Measurements from ENCODE around the gene ROR2.

Gene ROR2

GRCh38 chr9:91858213-91859030 lies 91.6 kb downstream of the ROR2 start:
- TF ChIP-seq POLR2AphosphoS5 (IDR thresholded peaks at IDR 0.05; ENCODE audit: borderline replicate concordance, low read depth, low read length): no peak
- no peak for TF ChIP-seq EZH2 (IDR thresholded peaks at IDR 0.05)
- TF ChIP-seq FOXP2 (optimal IDR thresholded peaks at IDR 0.05; ENCODE audit: control extremely low read depth, extremely low read length, insufficient read depth): no peak
- Histone ChIP-seq H3K9me3 (ENCODE audit: low read depth, low read length) (no peaks in the 10 kb centered on the region), H3K36me3 (ENCODE audit: insufficient read depth, low read length) (no peaks in the 10 kb centered on the region), H3K9ac (ENCODE audit: insufficient read length) (peak overlapping the region; percentile 54), H3K27ac (peak overlapping the region; percentile 96), H3K4me3 (peak overlapping the region; percentile 46)
- no peak for DNase-seq (ENCODE audit: low read depth, low spot score)

GRCh38 chr9:91857291-91858212 lies 92.5 kb downstream of the ROR2 start:
- no peak for TF ChIP-seq POLR2AphosphoS5 (IDR thresholded peaks at IDR 0.05; ENCODE audit: borderline replicate concordance, low read depth, low read length)
- no peak for TF ChIP-seq FOXP2 (optimal IDR thresholded peaks at IDR 0.05; ENCODE audit: control extremely low read depth, extremely low read length, insufficient read depth)
- no peak for TF ChIP-seq EZH2 (IDR thresholded peaks at IDR 0.05)
- peak overlapping the region; percentile 54 for H3K9ac ChIP-seq (ENCODE audit: insufficient read length)
- H3K36me3 ChIP-seq (ENCODE audit: insufficient read depth, low read length): no peaks in the 10 kb centered on the region
- no peaks in the 10 kb centered on the region for H3K9me3 ChIP-seq (ENCODE audit: low read depth, low read length)
- peak overlapping the region; percentile 46 for H3K4me3 ChIP-seq
- DNase-seq (ENCODE audit: low read depth, low spot score): no peak
- peak overlapping the region; percentile 96 for H3K27ac ChIP-seq

GRCh38 chr9:91856419-91856818 lies 93.6 kb downstream of the ROR2 start:
- H3K36me3 ChIP-seq (ENCODE audit: insufficient read depth, low read length): no peaks in the 10 kb centered on the region
- DNase-seq (ENCODE audit: low read depth, low spot score): no peak
- TF ChIP-seq POLR2AphosphoS5 (IDR thresholded peaks at IDR 0.05; ENCODE audit: borderline replicate concordance, low read depth, low read length): no peak
- TF ChIP-seq FOXP2 (optimal IDR thresholded peaks at IDR 0.05; ENCODE audit: control extremely low read depth, extremely low read length, insufficient read depth): no peak
- TF ChIP-seq EZH2 (IDR thresholded peaks at IDR 0.05): no peak
- H3K4me3 ChIP-seq: no peak overlapping the region
- H3K27ac ChIP-seq: peak overlapping the region; percentile 96
- H3K9ac ChIP-seq (ENCODE audit: insufficient read length): no peak overlapping the region
- H3K9me3 ChIP-seq (ENCODE audit: low read depth, low read length): no peaks in the 10 kb centered on the region

GRCh38 chr9:91855196-91855595 lies 94.8 kb downstream of the ROR2 start:
- no peak for DNase-seq (ENCODE audit: low read depth, low spot score)
- no peaks in the 10 kb centered on the region for H3K36me3 ChIP-seq (ENCODE audit: insufficient read depth, low read length)
- H3K4me3 ChIP-seq: no peak overlapping the region
- no peak overlapping the region for H3K27ac ChIP-seq
- H3K9ac ChIP-seq (ENCODE audit: insufficient read length): no peak overlapping the region
- TF ChIP-seq EZH2 (IDR thresholded peaks at IDR 0.05) (no peak), FOXP2 (optimal IDR thresholded peaks at IDR 0.05; ENCODE audit: control extremely low read depth, extremely low read length, insufficient read depth) (no peak), POLR2AphosphoS5 (IDR thresholded peaks at IDR 0.05; ENCODE audit: borderline replicate concordance, low read depth, low read length) (no peak)
- H3K9me3 ChIP-seq (ENCODE audit: low read depth, low read length): no peaks in the 10 kb centered on the region

GRCh38 chr9:91852801-91853347 lies 97.2 kb downstream of the ROR2 start:
- Histone ChIP-seq H3K9ac (ENCODE audit: insufficient read length) (no peak overlapping the region), H3K36me3 (ENCODE audit: insufficient read depth, low read length) (no peaks in the 10 kb centered on the region), H3K4me3 (no peak overlapping the region), H3K27ac (no peak overlapping the region), H3K9me3 (ENCODE audit: low read depth, low read length) (no peaks in the 10 kb centered on the region)
- no peak for TF ChIP-seq FOXP2 (optimal IDR thresholded peaks at IDR 0.05; ENCODE audit: control extremely low read depth, extremely low read length, insufficient read depth)
- no peak for TF ChIP-seq POLR2AphosphoS5 (IDR thresholded peaks at IDR 0.05; ENCODE audit: borderline replicate concordance, low read depth, low read length)
- TF ChIP-seq EZH2 (IDR thresholded peaks at IDR 0.05): no peak
- DNase-seq (ENCODE audit: low read depth, low spot score): no peak

GRCh38 chr9:91849694-91850093 lies 100.3 kb downstream of the ROR2 start:
- Histone ChIP-seq H3K9me3 (ENCODE audit: low read depth, low read length) (no peaks in the 10 kb centered on the region), H3K9ac (ENCODE audit: insufficient read length) (no peak overlapping the region), H3K27ac (no peak overlapping the region), H3K36me3 (ENCODE audit: insufficient read depth, low read length) (no peaks in the 10 kb centered on the region), H3K4me3 (no peak overlapping the region)
- DNase-seq (ENCODE audit: low read depth, low spot score): no peak
- TF ChIP-seq POLR2AphosphoS5 (IDR thresholded peaks at IDR 0.05; ENCODE audit: borderline replicate concordance, low read depth, low read length) (no peak), EZH2 (IDR thresholded peaks at IDR 0.05) (no peak), FOXP2 (optimal IDR thresholded peaks at IDR 0.05; ENCODE audit: control extremely low read depth, extremely low read length, insufficient read depth) (no peak)

GRCh38 chr9:91848146-91848545 lies 101.9 kb downstream of the ROR2 start:
- H3K36me3 ChIP-seq (ENCODE audit: insufficient read depth, low read length): no peaks in the 10 kb centered on the region
- DNase-seq (ENCODE audit: low read depth, low spot score): no peak
- TF ChIP-seq POLR2AphosphoS5 (IDR thresholded peaks at IDR 0.05; ENCODE audit: borderline replicate concordance, low read depth, low read length) (no peak), EZH2 (IDR thresholded peaks at IDR 0.05) (no peak), FOXP2 (optimal IDR thresholded peaks at IDR 0.05; ENCODE audit: control extremely low read depth, extremely low read length, insufficient read depth) (no peak)
- no peak overlapping the region for H3K4me3 ChIP-seq
- no peak overlapping the region for H3K9ac ChIP-seq (ENCODE audit: insufficient read length)
- peak overlapping the region; percentile 19; the same call in 1 of the 2 replicates for H3K27ac ChIP-seq
- H3K9me3 ChIP-seq (ENCODE audit: low read depth, low read length): no peaks in the 10 kb centered on the region

Data from SK-N-MC (cell line).